PFSK-1 (cell line): ENCODE measurements around the gene AP3B1.

Experiments used
- POLR2AphosphoS5 ChIP-seq: IDR thresholded peaks from 2 replicates; pipeline ENCODE4 v1.6.1; 2012; ENCODE audit warnings: low read depth, mild to moderate bottlenecking, control low read depth, low read length, moderate library complexity
- REST ChIP-seq, 2 experiments: IDR thresholded peaks; 2 replicates each; pipeline versions ENCODE4 v1.6.1 to v1.8.0; 2011 to 2012; ENCODE audit warnings: low read depth in 2 of 2, low read length in 2 of 2, control low read depth in 1 of 2, inconsistent platforms in 1 of 2, mild to moderate bottlenecking in 1 of 2, moderate library complexity in 1 of 2; ENCODE audit not compliant: insufficient read depth in 1 of 2
- SIN3A ChIP-seq: IDR thresholded peaks from 2 replicates; pipeline ENCODE4 v1.6.1; 2012; ENCODE audit warnings: mild to moderate bottlenecking, low read length, moderate library complexity, borderline replicate concordance; ENCODE audit not compliant: insufficient read depth
- TAF1 ChIP-seq: IDR thresholded peaks from 2 replicates; pipeline ENCODE4 v1.6.1; 2012; ENCODE audit warnings: low read length, control low read depth, borderline replicate concordance; ENCODE audit not compliant: insufficient read depth

GRCh38 chr5:77953374-77953773 is 341.1 kb downstream of the AP3B1 start:
- no peak for TF ChIP-seq TAF1
- no peak for TF ChIP-seq REST (IDR thresholded peaks at IDR 0.05; ENCODE audit: insufficient read depth in 1 of 2, low read depth in 2 of 2, low read length in 2 of 2)
- TF ChIP-seq SIN3A: no peak
- TF ChIP-seq POLR2AphosphoS5: no peak
